Progenitor cell of endocrine pancreas (in vitro differentiated cells): ENCODE measurements around the gene OXCT1. TPM values are rescaled to one million over a fixed set of nuclear protein-coding genes. Genes with fewer than 3 reads are reported as not detected.
"Not testable (repeated sequence)": the region's sequence is repeated elsewhere in the genome, so short reads cannot be mapped to it uniquely, and the experiment has no call there.

ENCODE experiments used
- DNase-seq: peaks from one replicate; pipeline ENCODE4 v3.0.0; 2021; ENCODE audit warnings: low spot score; ENCODE audit not compliant: unreplicated experiment
- H3K27ac Mint-ChIP-seq: 2 replicates; pipeline ENCODE4 v1.8.0; 2021; ENCODE audit warnings: mild to moderate bottlenecking, moderate library complexity, mixed read lengths
- H3K27me3 Mint-ChIP-seq: 2 replicates; pipeline ENCODE4 v1.8.0; 2021; ENCODE audit warnings: mixed read lengths
- H3K36me3 Mint-ChIP-seq: 2 replicates; pipeline ENCODE4 v1.8.0; 2022; ENCODE audit warnings: mixed read lengths; ENCODE audit not compliant: insufficient read depth
- H3K4me1 Mint-ChIP-seq: 2 replicates; pipeline ENCODE4 v1.8.0; 2021; ENCODE audit warnings: low read depth, mixed read lengths
- H3K4me3 Mint-ChIP-seq: 2 replicates; pipeline ENCODE4 v1.8.0; 2021; ENCODE audit warnings: low read depth, mild to moderate bottlenecking, moderate library complexity, mixed read lengths
- H3K9me3 Mint-ChIP-seq: 2 replicates; pipeline ENCODE4 v1.8.0; 2021; ENCODE audit warnings: low read depth, mixed read lengths
- CTCF ChIP-seq: fragments of 200-600 bp; sonication (generic); IDR thresholded peaks from one replicate; pipeline ENCODE4 v1.5.0; 2021; ENCODE audit warnings: antibody characterized with exemption, mild to moderate bottlenecking; ENCODE audit not compliant: unreplicated experiment
- total RNA-seq: library from RNA; stranded (reverse); gene quantifications from 2 replicates; pipeline ENCODE4 v1.2.1, GENCODE V29; 2021

Gene OXCT1
- total RNA-seq, 1 donor from 2014 or later: 19.9 TPM

- no peaks in the 10 kb centered on the region for H3K27me3 Mint-ChIP-seq
- H3K9me3 Mint-ChIP-seq: no peaks in the 10 kb centered on the region
- H3K36me3 Mint-ChIP-seq: no peaks in the 10 kb centered on the region
- no peak for TF ChIP-seq CTCF
- no peaks in the 10 kb centered on the region for H3K4me1 Mint-ChIP-seq
- no peak overlapping the region for H3K4me3 Mint-ChIP-seq
- DNase-seq: no peak
- no peak overlapping the region for H3K27ac Mint-ChIP-seq
Measured at GRCh38 chr5:41820150-41820549, 50.1 kb downstream of the OXCT1 start.

- H3K27ac Mint-ChIP-seq: no peak overlapping the region
- no peak for DNase-seq
- peaks cover 3% of the 10 kb centered on the region for H3K9me3 Mint-ChIP-seq
- no peak for TF ChIP-seq CTCF
- no peaks in the 10 kb centered on the region for H3K36me3 Mint-ChIP-seq
- H3K27me3 Mint-ChIP-seq: no peaks in the 10 kb centered on the region
- no peak overlapping the region for H3K4me3 Mint-ChIP-seq
- no peaks in the 10 kb centered on the region for H3K4me1 Mint-ChIP-seq
Measured at GRCh38 chr5:41817625-41818301, 52.5 kb downstream of the OXCT1 start.

GRCh38 chr5:41815663-41816229 lies 54.5 kb downstream of the OXCT1 start:
- no peak for DNase-seq
- Mint-ChIP-seq H3K27me3 (no peaks in the 10 kb centered on the region), H3K4me3 (no peak overlapping the region), H3K9me3 (peaks cover 3% of the 10 kb centered on the region), H3K4me1 (no peaks in the 10 kb centered on the region), H3K27ac (no peak overlapping the region), H3K36me3 (no peaks in the 10 kb centered on the region)
- no peak for TF ChIP-seq CTCF

GRCh38 chr5:41815261-41815660 lies 55.0 kb downstream of the OXCT1 start:
- H3K9me3 Mint-ChIP-seq: peaks cover 3% of the 10 kb centered on the region
- no peaks in the 10 kb centered on the region for H3K4me1 Mint-ChIP-seq
- no peaks in the 10 kb centered on the region for H3K27me3 Mint-ChIP-seq
- H3K4me3 Mint-ChIP-seq: no peak overlapping the region
- DNase-seq: no peak
- no peaks in the 10 kb centered on the region for H3K36me3 Mint-ChIP-seq
- H3K27ac Mint-ChIP-seq: no peak overlapping the region
- no peak for TF ChIP-seq CTCF

GRCh38 chr5:41814306-41814705 lies 55.9 kb downstream of the OXCT1 start:
- not testable (repeated sequence) for H3K4me1 Mint-ChIP-seq, H3K9me3 Mint-ChIP-seq, H3K4me3 Mint-ChIP-seq, H3K27ac Mint-ChIP-seq, DNase-seq, H3K36me3 Mint-ChIP-seq, H3K27me3 Mint-ChIP-seq

- Mint-ChIP-seq H3K36me3 (no peaks in the 10 kb centered on the region), H3K9me3 (peaks cover 3% of the 10 kb centered on the region), H3K27me3 (no peaks in the 10 kb centered on the region), H3K27ac (no peak overlapping the region), H3K4me1 (no peaks in the 10 kb centered on the region), H3K4me3 (no peak overlapping the region)
- DNase-seq: no peak
- no peak for TF ChIP-seq CTCF
Measured at GRCh38 chr5:41812156-41812555, 58.1 kb downstream of the OXCT1 start.
